ENCODE results near the gene HUS1. TPM values are rescaled to one million over a fixed set of nuclear protein-coding genes. Genes with fewer than 3 reads are reported as not detected.

Gene HUS1
- total RNA-seq, 4 donors from 2014 or later, result 18.3 to 33.0 (median 23.0) TPM

DNA sequence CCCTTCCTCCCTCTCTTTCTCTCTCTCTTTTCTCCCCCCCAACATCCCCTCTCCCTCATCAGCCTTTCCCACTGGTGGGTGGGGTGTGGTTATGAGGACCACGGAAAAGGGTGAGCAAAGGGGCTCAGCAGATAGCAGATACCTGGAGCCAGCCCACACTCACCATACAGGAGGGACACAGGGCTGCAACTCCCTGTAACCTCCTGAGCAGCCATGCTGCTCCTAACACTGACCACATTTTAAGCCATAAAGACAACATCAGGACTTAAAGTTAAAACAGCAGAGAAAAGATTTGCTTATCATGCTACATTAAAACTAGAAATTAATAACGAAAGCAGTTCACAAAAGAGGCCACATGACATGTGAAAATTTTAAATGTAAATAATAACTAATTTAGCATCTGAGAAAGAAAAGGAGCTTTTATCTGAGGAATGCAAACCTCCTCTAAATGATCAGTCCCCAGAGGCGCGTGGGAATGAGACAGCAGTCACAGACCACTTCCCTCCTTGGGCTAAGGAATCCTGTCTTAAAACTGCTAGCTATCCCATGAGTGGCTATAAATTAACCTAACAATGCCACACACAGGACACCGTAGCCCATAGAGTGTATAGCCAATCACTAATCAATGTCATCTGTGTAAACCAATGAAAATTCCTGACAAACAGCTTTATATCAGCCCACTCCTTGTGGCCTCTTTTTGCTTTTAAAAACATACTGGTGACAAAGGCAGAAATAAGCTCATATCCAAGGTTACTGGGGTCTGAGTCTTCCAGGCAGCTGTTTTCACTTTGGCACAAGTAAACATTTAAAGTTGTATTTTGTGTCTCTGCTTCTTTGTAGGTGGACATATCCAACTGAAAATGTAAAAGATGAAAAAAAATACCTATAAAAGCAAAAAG is 64.4 kb downstream of the HUS1 start:
- Histone ChIP-seq H3K27ac (no peak overlapping the region), H3K27me3 (no peaks in the 10 kb centered on the region), H3K36me3 (no peaks in the 10 kb centered on the region), H3K4me3 (no peak overlapping the region), H3K9me3 (no peaks in the 10 kb centered on the region), H3K4me1 (no peaks in the 10 kb centered on the region)
- ATAC-seq (no peak), DNase-seq (no peak)
- TF ChIP-seq, protein P1, sequence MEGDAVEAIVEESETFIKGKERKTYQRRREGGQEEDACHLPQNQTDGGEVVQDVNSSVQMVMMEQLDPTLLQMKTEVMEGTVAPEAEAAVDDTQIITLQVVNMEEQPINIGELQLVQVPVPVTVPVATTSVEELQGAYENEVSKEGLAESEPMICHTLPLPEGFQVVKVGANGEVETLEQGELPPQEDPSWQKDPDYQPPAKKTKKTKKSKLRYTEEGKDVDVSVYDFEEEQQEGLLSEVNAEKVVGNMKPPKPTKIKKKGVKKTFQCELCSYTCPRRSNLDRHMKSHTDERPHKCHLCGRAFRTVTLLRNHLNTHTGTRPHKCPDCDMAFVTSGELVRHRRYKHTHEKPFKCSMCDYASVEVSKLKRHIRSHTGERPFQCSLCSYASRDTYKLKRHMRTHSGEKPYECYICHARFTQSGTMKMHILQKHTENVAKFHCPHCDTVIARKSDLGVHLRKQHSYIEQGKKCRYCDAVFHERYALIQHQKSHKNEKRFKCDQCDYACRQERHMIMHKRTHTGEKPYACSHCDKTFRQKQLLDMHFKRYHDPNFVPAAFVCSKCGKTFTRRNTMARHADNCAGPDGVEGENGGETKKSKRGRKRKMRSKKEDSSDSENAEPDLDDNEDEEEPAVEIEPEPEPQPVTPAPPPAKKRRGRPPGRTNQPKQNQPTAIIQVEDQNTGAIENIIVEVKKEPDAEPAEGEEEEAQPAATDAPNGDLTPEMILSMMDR (IDR thresholded peaks at IDR 0.05 in 4 of 5, conservative IDR thresholded peaks at IDR 0.05 in 1 of 5), result no peak
- TF ChIP-seq POLR2A (IDR thresholded peaks at IDR 0.05), result no peak
- intact Hi-C loops (cut with DNase I; ENCODE audit: low total_unique reads) (no loop called here), in situ Hi-C loops (cut with MboI; ENCODE audit: low sequenced_read_pairs in 4 of 4) (no loop called here)

Other genes starting within 250 kb of the HUS1 start
- 1 to 10 TPM in 2 of 4 donors, under 1 TPM in 2; 0.07 to 1.7 (median 0.98) TPM for gene PKD1L1, start 31.1 kb downstream of the HUS1 start, total RNA-seq
- not detected for gene SUN3, start 49.5 kb upstream of the HUS1 start, total RNA-seq
- not detected for gene C7orf57, start 55.9 kb upstream of the HUS1 start, total RNA-seq
- 1 to 10 TPM; 1.7 to 7.1 (median 5.8) TPM for gene UPP1, start 109.7 kb upstream of the HUS1 start, total RNA-seq
- gene ABCA13, start 191.8 kb upstream of the HUS1 start, total RNA-seq, result under 1 TPM in 2 of 4 donors, not detected in 2; 0.03 to 0.10 TPM